NCI-H1092 (cell line): ENCODE measurements around the gene PRELID2.
A peak's percentile ranks its signal among the peaks of the same experiment; 100 is the strongest.
"Not testable (repeated sequence)": the region's sequence is repeated elsewhere in the genome, so short reads cannot be mapped to it uniquely, and the experiment has no call there.

Source experiments
- DNase-seq: peaks from one replicate; lab custom pipeline; 2025; lab: John Stamatoyannopoulos, UW

PRELID2 gene

DNA sequence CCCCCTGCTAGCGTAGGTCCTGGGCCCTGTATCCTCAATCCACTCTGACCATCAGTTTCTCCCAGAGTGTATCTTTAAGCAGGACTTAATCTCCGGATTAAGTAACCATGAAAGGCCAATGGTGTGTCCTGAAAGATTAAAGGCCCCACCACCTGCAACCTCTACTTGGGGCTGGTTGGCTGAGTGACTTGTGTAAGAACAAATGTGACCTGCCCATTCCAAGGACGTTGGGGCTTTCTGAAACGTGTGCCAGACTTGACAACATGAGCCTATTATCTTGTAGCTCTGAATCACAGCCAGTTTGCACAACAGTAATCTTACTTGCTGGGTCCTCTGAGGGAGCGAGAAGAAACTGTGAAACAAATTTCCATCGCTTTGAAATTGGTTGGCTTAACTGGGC is 3.1 kb upstream of the PRELID2 start:
- no peak for DNase-seq

DNA sequence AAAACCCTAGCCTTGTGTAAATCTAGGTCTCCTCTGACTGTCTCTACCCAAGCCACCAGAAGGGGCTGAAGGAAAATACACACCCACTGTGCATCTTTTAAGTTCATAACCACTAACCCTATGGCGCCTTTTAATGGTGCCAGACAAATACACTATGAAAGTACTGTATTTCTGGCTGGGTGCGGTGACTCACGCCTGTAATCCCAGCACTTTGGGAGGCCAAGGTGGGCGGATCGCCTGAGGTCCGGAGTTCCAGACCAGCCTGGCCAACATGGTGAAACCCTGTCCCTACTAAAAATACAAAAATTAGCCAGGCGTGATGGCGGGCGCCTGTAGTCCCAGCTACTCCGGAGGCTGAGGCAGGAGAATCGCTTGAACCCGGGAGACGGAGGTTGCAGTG is 1.1 kb upstream of the PRELID2 start:
- DNase-seq: not testable (repeated sequence)

DNA sequence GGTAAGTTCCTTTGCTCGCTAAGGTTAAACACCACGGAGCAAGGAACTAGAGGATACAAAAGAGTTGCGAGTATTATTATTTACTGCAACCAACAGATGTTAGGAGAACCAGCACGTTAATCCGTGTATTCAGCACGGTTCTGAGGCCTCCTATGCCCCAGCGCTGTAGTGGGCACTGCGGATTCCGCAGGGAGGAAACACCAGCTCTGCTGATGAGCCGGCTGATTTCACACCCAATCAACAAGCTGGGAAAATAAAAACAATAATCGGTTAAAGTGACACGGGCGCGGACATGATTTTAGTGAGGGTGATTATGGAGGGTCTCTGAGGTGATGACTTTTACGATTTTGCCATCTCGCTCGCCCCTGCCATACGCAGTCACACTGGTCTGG is 702 bp upstream of the PRELID2 start:
- no peak for DNase-seq

DNA sequence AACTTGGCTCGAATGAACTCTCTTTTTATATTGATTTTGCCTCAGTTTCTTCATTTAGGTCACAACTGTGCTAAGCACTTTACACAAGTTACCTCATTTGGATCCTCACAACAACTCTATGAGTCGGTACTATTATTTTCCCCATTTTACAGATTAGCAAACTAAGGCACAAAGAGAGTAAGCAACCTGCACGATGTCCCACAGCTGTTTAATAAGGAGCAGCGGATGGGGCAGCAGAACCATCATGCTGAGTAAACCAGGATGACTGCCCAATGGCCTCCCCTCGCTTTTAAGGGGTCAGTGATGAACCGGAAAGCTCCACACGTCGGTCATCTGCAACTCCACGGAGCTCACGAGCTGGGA is 607 bp downstream of the PRELID2 start:
- no peak for DNase-seq

DNA sequence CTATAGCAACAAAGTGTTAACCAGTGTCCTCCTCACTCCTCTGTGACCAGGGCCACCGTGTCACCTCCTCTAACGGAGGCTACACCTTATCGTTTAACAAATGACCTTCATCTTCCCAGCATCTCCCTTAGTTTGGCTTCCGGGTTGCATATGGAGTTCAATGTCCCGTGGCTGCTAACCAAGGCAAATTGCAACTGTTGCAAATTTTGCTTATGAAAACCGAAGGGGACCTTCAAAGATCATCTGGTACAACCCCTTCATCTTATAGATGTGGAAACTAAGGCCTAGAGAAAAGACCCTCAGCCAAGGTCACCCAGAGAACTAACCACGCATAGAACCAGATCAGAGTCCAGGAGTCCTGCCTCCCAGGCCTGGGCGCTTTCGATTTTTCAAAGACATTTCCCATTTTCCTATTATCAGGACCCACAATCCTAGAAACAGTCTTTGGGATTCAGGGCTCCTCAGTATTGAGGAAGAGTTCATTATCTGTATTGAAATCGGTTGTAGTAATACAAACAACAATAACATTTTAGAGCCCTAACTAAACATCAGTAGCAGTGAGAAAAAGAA is 1.4 kb downstream of the PRELID2 start:
- DNase-seq: no peak

DNA sequence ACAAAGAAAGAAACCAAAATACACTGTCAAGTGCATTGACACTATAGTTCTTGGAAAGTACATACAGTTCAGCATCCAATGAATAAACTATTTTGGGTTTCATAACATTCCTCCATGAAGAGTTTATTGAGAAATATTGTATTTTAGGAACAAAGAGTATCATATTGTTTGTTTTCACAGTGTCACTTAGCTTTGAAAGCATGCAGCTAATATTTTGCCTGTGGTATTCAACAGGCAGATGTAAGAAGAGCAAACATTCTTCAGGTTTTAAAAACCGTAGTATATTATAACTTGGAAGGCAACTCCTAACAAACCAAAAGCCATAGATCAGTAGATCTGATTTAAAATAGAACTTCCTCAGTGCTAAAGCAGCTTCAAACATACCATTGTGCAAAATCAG is 4.5 kb downstream of the PRELID2 start:
- no peak for DNase-seq

DNA sequence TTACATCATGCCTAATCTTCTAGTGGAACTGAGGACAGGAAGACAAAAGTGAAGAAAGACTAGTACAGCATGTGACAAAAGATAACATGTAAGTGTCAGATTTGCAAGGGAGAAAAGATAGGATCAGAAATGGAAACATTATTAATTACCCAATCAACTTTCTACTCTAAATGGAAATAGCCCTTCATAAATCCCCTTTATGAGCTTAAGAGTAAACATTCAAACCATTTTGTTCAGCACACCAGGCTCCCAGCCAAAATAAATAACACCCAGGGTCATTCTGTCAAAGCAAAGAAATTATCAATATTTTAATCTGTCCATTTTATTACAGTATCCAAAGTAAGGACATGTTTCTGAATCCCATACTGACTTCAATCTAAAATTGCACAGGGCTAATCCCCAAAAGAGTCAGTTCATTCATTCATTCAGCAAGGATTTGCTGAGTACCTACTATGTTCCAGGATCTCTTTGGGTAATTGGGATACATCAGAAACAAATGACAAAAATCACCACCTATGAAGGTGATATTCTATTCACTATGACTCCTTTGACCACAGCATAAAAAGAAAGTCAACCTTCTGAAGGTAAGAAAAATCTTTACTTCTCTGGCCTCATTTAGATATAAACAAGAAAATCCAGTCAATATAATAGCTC is 5.3 kb downstream of the PRELID2 start:
- DNase-seq: peak; percentile 1

DNA sequence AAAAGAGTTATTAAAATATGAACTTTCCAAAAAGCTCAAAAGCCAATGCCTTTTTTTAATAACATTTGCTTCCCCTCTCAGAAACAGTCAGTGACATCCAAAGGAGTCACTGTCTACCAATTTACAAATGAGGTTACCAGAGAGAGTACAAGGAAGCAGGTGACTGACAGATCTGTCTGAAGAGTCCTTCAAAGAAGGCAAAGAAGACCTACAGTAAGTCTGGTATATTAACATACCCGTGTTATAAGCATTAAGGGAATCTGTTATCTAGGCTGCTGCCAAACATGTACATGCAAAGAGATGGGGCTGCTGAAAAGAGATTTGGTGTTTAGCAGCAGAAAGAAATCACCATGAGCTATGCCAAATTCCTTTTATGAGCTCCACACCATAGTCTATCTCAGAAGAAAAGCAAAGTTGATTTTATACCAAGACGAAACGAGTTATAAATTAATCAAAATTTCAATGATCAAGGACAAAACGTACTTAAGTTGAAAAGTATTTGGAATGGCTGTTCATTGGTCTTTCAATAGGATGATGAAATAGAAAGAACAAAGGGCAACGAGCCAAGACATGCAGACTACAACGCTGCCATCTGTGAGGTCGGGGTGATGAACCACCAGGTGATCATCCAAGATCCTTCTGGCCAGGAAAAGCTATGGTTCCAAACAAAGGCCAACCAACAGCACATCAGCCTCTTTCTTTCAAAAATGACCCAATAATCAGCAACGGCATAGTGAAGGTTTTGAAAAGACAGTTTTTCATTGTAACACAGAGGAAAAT is 8.1 kb downstream of the PRELID2 start:
- no peak for DNase-seq

DNA sequence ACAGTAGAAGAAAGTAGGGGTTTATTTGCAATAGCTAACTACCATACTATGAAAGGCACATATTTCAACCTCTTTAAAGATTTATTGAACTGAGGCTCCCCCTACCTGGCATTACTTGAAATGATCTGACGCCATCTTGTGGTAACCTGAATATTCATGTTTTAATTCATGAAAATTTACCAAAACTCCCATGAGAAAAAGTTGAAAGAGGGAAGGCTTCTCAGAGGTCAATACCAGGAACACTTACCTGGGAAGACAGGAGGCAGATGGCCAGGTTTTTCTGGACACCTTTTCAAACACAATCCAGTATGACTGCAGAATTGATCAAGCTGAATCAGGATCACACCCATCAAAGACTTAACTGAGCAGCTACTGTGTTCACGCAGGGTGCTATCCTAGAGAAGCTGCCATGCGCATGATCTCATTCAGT is 9.4 kb downstream of the PRELID2 start:
- DNase-seq: peak; percentile 6

DNA sequence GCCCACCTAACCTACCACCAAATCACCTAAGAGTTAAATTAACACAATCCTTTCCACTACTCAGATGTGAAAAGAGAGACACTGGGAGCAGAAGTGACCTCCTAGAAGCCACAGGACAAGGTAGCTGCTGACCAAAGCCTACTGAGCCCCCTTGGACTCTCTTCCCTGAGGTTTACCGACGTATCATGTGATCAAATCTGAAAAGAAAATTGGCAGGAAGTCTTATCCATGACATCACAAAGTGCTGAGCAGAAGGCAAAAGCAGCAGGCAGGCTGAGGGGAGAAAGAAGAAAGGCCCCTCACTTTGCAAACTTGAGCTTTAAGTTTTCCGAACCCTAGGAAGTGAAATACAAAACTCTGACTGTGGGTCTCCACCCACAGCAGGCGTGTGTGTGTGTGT is 11.1 kb downstream of the PRELID2 start:
- DNase-seq: no peak

DNA sequence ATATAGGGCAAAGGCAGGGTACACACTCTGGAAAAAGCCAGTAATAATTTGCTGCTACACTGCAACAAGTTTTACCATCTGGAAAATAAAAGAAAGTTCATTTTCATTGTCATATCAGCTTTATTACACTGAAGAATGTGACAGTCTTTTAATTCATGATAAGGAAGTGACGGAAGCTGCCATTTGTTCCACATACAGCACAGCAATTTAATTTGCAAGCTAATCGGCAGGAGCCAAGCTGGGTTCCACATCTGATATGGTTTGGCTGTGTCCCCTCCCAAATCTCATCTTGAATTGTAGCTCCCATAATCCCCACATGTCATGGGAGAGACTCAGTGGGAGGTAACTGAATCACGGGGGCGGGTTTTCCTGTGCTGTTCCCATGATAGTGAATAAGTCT is 16.5 kb downstream of the PRELID2 start:
- DNase-seq: no peak

DNA sequence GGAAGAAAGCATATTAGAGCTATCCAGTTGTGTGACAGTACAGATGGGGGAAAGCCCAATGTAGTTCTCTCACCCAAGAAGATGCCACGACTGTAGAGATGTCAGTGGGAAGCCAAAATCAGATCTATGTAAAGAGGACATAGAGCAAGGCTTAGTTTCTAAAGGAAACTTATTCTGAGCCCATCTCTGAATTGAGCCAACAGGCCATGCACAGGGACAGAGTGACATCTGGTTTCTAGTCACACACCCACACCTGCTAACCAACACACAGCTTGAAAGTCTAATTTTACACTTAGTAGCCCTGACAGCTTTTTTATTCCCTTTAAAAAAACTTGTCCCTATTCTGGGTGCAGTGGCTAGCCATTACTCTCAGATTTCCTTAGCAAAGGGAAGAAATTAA is 22.3 kb downstream of the PRELID2 start:
- DNase-seq: no peak

DNA sequence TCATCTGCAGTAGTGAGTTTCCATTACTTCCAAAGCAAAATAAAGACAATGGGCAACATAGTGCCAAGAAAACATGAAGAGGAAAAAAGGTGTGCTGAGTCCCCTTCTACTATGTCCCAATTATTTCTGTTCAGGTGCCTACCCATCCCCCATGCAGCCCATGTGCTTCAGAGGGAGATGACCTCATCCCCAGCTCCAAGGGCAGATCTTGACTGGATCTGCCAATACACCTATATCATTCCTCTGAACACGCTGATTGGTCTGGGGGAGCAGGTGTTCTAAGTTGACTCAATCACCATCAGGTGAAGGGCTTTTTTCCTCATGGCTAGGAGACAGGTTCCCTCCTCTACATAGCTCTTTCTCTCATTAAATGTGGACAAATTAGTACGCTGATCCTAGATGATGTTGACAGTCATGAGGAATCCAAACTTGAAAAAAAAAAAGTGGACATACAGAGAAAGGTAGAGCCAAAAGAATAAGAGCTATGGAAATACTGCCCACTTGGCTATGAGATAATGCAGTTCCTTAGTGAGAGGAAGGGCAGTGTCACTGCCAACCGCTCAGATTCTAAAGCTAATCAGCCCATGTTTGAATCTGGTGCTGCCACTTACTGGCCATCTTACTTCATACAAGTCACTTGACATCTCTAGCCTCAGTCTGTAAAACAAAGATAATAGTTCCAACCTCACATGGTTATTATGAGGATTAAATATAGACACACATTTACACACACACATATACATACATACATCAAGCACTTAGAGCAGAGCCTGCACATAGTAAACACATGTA is 23.1 kb downstream of the PRELID2 start:
- peak; percentile 0 for DNase-seq

DNA sequence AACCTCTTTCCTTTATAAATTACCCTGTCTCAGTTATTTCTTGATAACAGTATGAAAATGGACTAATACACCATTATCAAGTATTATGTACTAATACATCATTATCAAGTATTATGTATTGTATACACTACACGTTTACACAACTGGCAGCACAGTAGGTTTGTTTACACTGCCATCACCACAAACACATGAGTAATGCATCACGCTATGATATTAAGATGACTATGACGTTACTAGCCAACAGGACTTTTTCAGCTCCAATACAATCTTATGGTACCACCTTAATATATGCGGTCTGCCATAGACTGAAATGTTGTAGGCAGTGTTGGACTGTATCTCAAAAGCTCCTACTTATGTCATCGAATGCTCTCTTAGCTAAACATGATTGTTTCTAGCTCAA is 28.2 kb downstream of the PRELID2 start:
- DNase-seq: no peak

DNA sequence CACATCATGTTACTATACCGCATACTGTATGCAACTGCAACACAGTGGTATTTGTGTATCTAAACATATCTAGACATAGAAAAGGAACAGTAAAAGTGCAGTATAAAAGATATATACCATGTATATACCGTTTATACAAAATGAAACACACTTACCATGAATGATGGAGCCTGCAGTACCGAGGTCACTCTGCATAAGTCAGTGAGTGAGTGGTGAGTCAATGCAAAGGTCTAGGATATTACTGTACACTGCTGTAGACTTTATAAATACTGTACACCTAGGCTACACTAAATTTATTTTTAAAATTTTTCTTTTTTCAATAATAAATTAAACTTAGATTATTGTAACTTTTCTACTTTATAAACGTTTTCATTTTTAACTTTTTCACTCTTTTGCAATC is 29.3 kb downstream of the PRELID2 start:
- no peak for DNase-seq

DNA sequence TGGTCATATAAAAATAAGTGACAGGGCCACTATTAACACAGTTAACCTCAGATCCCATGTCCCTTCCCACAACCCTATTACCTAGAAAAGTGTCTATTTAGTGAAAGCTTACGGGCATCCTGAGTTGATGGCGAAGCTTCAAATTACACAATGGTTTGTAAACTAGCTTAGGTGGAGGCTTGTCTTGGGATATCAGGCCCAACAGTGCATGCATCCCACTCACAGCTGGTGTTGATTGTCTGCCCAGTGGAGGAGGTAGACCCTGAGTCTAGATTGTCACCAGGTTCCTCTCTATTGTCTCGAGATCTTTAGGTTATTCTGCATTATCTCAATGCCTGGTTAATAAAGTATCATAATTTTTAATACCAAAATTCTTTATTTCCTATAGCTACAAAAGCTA is 30.4 kb downstream of the PRELID2 start:
- DNase-seq: no peak

DNA sequence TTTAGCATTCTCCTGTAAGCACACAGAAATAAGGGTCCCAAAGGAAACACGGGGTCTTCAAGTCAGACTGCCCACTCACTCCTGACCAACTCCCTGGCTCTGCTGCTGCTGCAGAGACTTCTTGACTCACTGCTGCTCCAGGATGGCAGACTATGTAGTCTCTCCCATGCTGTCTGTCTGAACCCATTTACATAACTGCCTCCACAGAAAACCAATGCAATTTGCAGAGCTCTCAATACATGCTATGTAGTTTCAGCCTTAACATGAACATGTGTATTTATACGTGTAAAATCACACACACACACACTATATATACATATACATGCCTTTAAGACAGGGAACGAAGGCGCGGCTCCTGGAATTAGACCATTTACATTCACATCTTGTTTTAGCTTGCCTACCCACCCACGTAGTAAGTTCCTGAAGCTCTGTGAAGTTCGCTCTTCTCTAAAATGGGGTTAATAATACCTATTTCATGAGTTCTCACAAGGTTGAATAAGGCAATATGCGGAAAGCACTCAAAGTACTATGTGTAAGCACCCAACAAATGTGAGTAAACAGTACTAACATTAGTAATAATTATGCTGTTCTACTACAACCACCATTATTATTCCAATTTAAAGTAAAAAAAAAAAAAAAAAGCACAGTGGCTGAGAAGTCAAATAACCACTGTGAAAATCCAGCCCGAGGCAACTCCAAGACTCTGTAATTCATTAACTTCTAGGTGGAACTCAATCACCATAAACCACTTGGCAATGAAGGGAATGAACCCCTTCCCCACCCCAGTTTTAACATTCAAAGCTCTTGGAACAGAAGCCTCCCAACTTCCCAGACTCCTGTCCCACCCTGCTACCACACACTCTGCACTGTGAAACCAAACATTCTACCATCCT is 31.8 kb downstream of the PRELID2 start:
- no peak for DNase-seq

DNA sequence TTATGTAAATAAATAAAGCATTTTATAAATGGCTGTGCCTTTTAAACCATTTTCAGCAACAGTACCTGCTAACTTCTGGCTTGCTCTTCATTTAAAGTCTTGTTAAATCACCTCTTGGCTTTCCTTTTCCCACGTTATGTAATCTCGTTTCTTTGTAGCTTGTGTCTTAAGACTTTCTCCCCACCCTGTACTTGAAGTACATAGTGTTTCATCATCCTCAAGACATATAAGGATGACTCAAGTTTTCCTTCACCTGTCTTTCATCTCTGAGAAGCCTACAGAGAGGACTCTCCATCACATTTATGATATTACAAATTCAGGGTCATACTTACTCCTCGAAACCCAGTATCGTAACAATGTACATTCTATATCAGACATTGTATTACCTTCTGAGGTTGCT is 33.9 kb downstream of the PRELID2 start:
- DNase-seq: no peak

DNA sequence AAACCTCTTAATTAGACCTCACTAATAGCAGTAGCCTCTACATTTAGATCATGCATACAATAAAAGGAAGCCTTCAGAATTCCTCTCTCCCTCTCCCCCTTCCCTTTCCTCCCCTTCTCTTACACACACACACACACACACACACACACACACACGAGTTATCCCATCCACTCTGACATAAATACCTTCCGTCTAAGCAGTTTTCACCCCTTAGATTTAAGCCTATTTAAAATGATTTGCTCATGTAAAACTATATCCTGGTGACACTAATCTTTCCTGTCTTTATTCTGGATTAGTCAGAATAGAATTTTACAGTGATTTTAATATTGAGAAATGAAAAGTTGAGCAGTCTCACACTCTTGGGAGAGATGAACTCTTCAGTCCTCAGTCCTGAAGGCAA is 35.0 kb downstream of the PRELID2 start:
- no peak for DNase-seq

DNA sequence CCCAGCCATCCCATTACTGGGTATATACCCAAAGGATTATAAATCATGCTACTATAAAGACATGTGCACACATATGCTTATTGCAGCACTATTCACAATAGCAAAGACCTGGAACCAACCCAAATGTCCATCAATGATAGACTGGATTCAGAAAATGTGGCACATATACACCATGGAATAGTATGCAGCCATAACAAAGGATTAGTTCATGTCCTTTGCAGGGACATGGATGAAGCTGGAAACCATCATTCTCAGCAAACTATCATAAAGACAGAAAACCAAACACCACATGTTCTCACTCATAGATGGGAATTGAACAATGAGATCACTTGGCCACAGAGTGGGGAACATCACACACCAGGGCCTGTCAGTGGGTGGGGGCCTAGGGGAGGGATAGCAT is 36.6 kb downstream of the PRELID2 start:
- not testable (repeated sequence) for DNase-seq

DNA sequence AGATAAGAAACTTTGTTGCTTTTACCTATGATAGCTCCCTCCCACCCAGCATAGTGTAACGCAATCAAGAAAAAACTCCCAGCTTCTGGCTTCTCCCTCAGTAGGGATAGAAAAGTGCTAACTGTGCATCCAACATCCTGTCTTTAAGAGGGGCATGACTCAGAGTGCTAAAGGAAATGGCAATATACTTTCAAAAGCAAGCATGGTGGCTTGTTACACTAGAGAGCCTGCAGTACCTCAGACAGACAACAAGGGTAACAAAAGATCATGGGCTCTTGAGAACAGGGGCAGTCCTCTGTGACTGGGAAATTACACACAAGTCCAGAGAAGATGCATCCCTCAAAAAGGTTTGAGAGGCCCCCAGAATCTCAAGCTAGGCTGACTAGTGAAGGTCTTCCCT is 37.8 kb downstream of the PRELID2 start:
- no peak for DNase-seq

DNA sequence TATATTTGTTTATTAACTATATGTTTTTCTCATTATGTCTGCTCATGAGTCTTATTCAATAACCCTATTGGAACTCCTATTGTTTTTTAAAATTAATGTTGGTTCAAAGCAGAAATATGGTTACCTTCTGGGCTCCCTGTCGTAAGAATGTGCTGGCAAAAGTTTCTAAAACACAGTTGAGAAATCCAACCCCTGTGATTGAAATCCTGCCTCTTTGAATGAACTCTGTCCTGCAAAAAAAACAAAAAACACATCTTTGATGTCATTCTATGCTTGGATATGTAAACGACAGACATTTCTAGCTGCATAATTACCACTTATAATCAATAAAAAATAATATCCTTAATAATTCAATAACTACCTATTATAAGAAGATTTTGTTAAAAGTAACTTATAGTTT is 38.8 kb downstream of the PRELID2 start:
- no peak for DNase-seq
